Measurements from ENCODE around the gene FBF1. TPM values are rescaled to one million over a fixed set of nuclear protein-coding genes. Genes with fewer than 3 reads are reported as not detected.

FBF1 gene
- total RNA-seq, 2 donors from 2014 or later: 25.9 to 39.1 TPM

DNA sequence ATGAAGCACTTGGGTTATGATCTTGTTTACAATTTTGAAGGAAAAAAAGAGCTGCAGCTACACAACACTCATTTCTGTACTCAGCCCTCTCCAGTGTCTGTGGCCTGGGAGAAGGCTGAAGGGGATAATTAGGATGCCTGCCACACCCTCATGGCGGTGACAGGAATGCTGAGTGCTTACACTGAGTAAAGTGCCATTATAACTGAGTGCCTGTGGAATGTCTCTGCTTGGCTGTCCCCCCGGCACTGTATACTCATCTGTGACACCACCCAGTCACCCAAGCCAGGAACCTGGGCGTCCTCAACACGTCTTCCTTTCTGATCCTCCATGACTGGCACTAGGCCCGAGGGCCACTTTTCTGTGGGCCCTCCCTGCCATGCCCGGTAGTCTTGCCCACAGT lies 32.6 kb downstream of the FBF1 start:
- Mint-ChIP-seq H3K27me3 (ENCODE audit: insufficient read depth) (no peaks in the 10 kb centered on the region), H3K4me1 (no peaks in the 10 kb centered on the region), H3K36me3 (ENCODE audit: low read depth) (no peaks in the 10 kb centered on the region), H3K27ac (no peak overlapping the region), H3K9me3 (no peaks in the 10 kb centered on the region), H3K4me3 (no peak overlapping the region)
- Histone ChIP-seq H3K4me1 (ENCODE audit: control insufficient read depth, insufficient read depth, low read length) (peaks cover 7% of the 10 kb centered on the region), H3K4me3 (ENCODE audit: low read length) (no peak overlapping the region), H3K27ac (ENCODE audit: low read depth, low read length) (no peak overlapping the region), H3K27me3 (ENCODE audit: control insufficient read depth, insufficient read depth, low read length, poor library complexity, severe bottlenecking) (no peaks in the 10 kb centered on the region), H3K9ac (ENCODE audit: extremely low read depth, low read length, poor library complexity, severe bottlenecking) (no peak overlapping the region), H3K36me3 (ENCODE audit: control insufficient read depth, insufficient read depth, low read length) (peaks cover 12% of the 10 kb centered on the region), H3K9me3 (ENCODE audit: control insufficient read depth, low read length) (no peaks in the 10 kb centered on the region)
- no peak for DNase-seq
- 95% methylated on average over 3 to 6 of the region's 6 CpGs for WGBS, 2 experiments (ENCODE audit: insufficient coverage in 1 of 2, insufficient read length in 1 of 2)
- TF ChIP-seq, protein P1, sequence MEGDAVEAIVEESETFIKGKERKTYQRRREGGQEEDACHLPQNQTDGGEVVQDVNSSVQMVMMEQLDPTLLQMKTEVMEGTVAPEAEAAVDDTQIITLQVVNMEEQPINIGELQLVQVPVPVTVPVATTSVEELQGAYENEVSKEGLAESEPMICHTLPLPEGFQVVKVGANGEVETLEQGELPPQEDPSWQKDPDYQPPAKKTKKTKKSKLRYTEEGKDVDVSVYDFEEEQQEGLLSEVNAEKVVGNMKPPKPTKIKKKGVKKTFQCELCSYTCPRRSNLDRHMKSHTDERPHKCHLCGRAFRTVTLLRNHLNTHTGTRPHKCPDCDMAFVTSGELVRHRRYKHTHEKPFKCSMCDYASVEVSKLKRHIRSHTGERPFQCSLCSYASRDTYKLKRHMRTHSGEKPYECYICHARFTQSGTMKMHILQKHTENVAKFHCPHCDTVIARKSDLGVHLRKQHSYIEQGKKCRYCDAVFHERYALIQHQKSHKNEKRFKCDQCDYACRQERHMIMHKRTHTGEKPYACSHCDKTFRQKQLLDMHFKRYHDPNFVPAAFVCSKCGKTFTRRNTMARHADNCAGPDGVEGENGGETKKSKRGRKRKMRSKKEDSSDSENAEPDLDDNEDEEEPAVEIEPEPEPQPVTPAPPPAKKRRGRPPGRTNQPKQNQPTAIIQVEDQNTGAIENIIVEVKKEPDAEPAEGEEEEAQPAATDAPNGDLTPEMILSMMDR (conservative IDR thresholded peaks at IDR 0.05): no peak

DNA sequence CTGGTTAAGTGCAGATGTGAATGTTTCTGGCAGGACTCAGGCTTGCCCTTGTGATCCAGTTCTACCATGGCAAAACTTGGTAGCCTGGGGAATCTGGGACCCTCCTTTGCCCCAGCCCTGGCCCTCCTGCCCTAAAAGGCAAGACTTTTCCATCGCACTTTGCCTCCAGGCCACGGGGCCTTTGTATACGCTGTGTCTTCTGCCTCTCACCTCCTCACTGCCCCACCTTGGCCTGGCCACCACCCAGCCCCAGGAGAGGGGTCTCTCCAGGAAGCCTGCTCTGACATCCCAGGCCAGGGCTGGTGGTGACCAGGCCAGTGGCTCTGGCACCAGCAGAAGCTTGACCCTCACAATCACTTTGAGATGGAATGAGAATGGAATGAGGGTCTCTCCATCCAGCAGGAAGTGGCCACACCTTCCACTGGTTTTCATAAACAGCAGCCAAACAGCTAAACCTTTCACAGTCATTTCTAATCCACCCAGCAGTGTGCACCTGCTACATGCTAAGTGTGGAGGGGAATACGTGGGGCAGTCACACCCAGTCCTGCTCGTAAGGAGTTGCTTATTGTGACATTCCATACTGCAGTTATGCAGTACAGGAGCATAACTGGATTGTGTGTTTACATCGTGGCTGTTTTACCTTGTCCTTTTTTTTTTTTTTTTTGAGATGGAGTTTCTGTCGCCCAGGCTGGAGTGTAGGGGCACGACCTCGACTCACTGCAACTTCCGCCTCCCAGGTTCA lies 34.5 kb downstream of the FBF1 start:
- Histone ChIP-seq H3K9me3 (ENCODE audit: control insufficient read depth, low read length) (no peaks in the 10 kb centered on the region), H3K27ac (ENCODE audit: low read depth, low read length) (no peak overlapping the region), H3K27me3 (ENCODE audit: control insufficient read depth, insufficient read depth, low read length, poor library complexity, severe bottlenecking) (no peaks in the 10 kb centered on the region), H3K36me3 (ENCODE audit: control insufficient read depth, insufficient read depth, low read length) (peaks cover 14% of the 10 kb centered on the region), H3K4me3 (ENCODE audit: low read length) (no peak overlapping the region), H3K9ac (ENCODE audit: extremely low read depth, low read length, poor library complexity, severe bottlenecking) (no peak overlapping the region), H3K4me1 (ENCODE audit: control insufficient read depth, insufficient read depth, low read length) (peaks cover 7% of the 10 kb centered on the region)
- Mint-ChIP-seq H3K4me1 (no peaks in the 10 kb centered on the region), H3K27me3 (ENCODE audit: insufficient read depth) (no peaks in the 10 kb centered on the region), H3K36me3 (ENCODE audit: low read depth) (peaks cover 8% of the 10 kb centered on the region), H3K27ac (no peak overlapping the region), H3K4me3 (no peak overlapping the region), H3K9me3 (no peaks in the 10 kb centered on the region)
- TF ChIP-seq, protein P1 (conservative IDR thresholded peaks at IDR 0.05): no peak
- DNase-seq: no peak
- 91% methylated on average over 7 to 10 of the region's 10 CpGs for WGBS, 2 experiments (ENCODE audit: insufficient coverage in 1 of 2, insufficient read length in 1 of 2)

DNA sequence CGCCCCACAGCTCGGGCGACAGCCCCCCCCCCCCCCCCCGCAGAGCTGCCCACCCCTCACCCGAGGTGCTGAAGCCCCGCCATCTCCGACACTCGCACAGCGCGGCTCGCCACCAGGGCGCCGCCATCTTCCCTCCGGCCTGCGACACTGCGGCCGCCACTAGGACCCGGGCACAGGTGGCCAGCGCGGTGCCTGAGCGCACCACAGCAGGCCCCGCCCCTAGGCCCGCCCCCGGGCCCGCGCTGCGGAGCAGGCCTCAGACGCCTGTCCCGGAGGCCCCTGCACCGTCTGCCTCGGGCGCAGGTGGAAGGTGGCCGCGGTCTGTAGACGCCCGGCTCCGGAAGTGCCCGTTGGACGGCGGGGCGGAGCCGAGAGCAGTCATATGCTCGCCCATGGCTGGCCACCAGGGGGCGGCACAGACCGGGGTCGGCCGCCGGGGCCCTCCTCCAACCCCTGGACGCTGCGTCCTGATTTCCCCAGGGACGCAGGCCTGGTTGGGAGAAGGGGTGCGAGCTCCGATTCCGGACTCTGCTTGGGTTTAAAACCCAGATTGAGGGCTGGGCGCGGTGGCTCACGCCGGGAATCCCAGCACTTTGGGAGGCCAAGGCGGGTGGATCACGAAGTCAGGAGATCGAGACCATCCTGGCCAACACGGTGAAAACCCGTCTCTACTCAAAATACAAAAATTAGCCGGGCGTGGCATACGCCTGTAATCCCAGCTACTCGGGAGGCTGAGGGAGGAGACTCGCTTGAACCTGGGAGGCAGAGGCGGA lies 35.9 kb downstream of the FBF1 start, which contains the start of gene MRPL38:
TSS of gene MRPL38 (minus strand) at position 136 of the 773 bp plus-strand sequence. CDS start at position 127, 9 bp downstream.
- TF ChIP-seq, protein P1 (conservative IDR thresholded peaks at IDR 0.05): peak; percentile 100
- 9 to 16% methylated on average over 43 to 68 of the region's 69 CpGs for WGBS, 2 experiments (ENCODE audit: insufficient coverage in 1 of 2, insufficient read length in 1 of 2)
- H3K27ac ChIP-seq (ENCODE audit: low read depth, low read length): peak within 1 kb of the TSS; percentile 85

More for the DNA sequence above, 35.9 kb downstream of the FBF1 start, which contains the start of gene MRPL38:
- peaks cover 13% of the 10 kb centered on the region for H3K36me3 Mint-ChIP-seq (ENCODE audit: low read depth)
- no peaks in the 10 kb centered on the region for H3K9me3 ChIP-seq (ENCODE audit: control insufficient read depth, low read length)
- H3K36me3 ChIP-seq (ENCODE audit: control insufficient read depth, insufficient read depth, low read length): peaks cover 27% of the 10 kb centered on the region
- H3K4me3 Mint-ChIP-seq: peak within 1 kb of the TSS; percentile 72
- H3K27me3 Mint-ChIP-seq (ENCODE audit: insufficient read depth): no peaks in the 10 kb centered on the region
- no peaks in the 10 kb centered on the region for H3K27me3 ChIP-seq (ENCODE audit: control insufficient read depth, insufficient read depth, low read length, poor library complexity, severe bottlenecking)
- peak within 1 kb of the TSS; percentile 96 for H3K27ac Mint-ChIP-seq
- peak; percentile 100 for DNase-seq
- H3K4me3 ChIP-seq (ENCODE audit: low read length): peak within 1 kb of the TSS; percentile 86
- no peaks in the 10 kb centered on the region for H3K9me3 Mint-ChIP-seq
- no peaks in the 10 kb centered on the region for H3K4me1 ChIP-seq (ENCODE audit: control insufficient read depth, insufficient read depth, low read length)
- H3K9ac ChIP-seq (ENCODE audit: extremely low read depth, low read length, poor library complexity, severe bottlenecking): peak within 1 kb of the TSS; percentile 49
- no peaks in the 10 kb centered on the region for H3K4me1 Mint-ChIP-seq

Data from endodermal cell (in vitro differentiated cells).